Measurements from ENCODE around the gene MGLL.

DNA sequence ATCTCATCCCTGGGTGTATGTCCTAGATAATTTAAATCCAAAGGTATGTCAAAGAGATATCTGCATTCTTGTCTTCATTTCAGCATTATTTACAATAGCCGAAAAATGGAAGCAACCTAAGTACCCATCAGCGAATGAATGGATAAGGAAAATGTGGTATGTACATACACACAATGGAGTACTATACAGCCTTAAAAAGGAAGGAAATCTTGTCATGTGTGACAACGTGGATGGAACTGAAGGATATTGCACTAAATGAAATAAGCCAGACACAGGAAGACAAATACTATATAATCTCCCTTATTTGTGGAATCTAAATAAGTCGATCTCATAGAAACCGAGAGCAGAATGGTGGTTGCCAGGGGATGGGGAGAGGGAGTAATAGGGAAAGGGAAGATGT lies 16.8 kb upstream of the MGLL start:
- TF ChIP-seq, protein P1, sequence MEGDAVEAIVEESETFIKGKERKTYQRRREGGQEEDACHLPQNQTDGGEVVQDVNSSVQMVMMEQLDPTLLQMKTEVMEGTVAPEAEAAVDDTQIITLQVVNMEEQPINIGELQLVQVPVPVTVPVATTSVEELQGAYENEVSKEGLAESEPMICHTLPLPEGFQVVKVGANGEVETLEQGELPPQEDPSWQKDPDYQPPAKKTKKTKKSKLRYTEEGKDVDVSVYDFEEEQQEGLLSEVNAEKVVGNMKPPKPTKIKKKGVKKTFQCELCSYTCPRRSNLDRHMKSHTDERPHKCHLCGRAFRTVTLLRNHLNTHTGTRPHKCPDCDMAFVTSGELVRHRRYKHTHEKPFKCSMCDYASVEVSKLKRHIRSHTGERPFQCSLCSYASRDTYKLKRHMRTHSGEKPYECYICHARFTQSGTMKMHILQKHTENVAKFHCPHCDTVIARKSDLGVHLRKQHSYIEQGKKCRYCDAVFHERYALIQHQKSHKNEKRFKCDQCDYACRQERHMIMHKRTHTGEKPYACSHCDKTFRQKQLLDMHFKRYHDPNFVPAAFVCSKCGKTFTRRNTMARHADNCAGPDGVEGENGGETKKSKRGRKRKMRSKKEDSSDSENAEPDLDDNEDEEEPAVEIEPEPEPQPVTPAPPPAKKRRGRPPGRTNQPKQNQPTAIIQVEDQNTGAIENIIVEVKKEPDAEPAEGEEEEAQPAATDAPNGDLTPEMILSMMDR (IDR thresholded peaks at IDR 0.05; ENCODE audit: low read length), result no peak
- no peak for TF ChIP-seq EZH2 (optimal IDR thresholded peaks at IDR 0.05; ENCODE audit: low read depth, low read length)

Measured in MM.1S (cell line).